Astrocyte (in vitro differentiated cells and primary cell): Measurements from ENCODE around the gene CDC37. TPM values are rescaled to one million over a fixed set of nuclear protein-coding genes. Genes with fewer than 3 reads are reported as not detected.

Experiments
- DNase-seq: peaks from one replicate; pipeline ENCODE4 v3.0.0-alpha.2; 2010; ENCODE audit warnings: low read depth
- FAIRE-seq: peaks from 2 replicates; lab custom pipeline; 2011; peaks lifted over from hg19 to GRCh38; lab: Jason Lieb, UNC
- H2AFZ ChIP-seq: 2 replicates; pipeline ENCODE4 v1.6.0; 2012; ENCODE audit warnings: low read depth, low read length, inconsistent platforms
- H3K27ac ChIP-seq: 2 replicates; pipeline ENCODE4 v1.5.1; 2011; ENCODE audit warnings: low read depth, low read length, inconsistent platforms
- H3K27me3 ChIP-seq: 2 replicates; pipeline ENCODE4 v1.6.0; 2011; ENCODE audit warnings: low read length, inconsistent platforms; ENCODE audit not compliant: insufficient read depth
- H3K36me3 ChIP-seq: 2 replicates; pipeline ENCODE4 v1.5.1; 2011; ENCODE audit warnings: low read length, inconsistent platforms; ENCODE audit not compliant: insufficient read depth
- H3K4me1 ChIP-seq: 2 replicates; pipeline ENCODE4 v1.5.1; 2011; ENCODE audit warnings: low read length, inconsistent platforms; ENCODE audit not compliant: insufficient read depth
- H3K4me2 ChIP-seq: 2 replicates; pipeline ENCODE4 v1.6.0; 2012; ENCODE audit warnings: low read length, inconsistent platforms
- H3K4me3 ChIP-seq: 2 replicates; pipeline ENCODE4 v1.5.1; 2011; ENCODE audit warnings: low read depth, mild to moderate bottlenecking, low read length, inconsistent platforms; ENCODE audit not compliant: insufficient read depth
- H3K79me2 ChIP-seq: 2 replicates; pipeline ENCODE4 v1.6.0; 2012; ENCODE audit warnings: mild to moderate bottlenecking, low read length, inconsistent platforms; ENCODE audit not compliant: insufficient read depth
- H3K9ac ChIP-seq: 2 replicates; pipeline ENCODE4 v1.6.0; 2012; ENCODE audit warnings: mild to moderate bottlenecking, low read length, inconsistent platforms
- H3K9me3 ChIP-seq: 2 replicates; pipeline ENCODE4 v1.5.1; 2012; ENCODE audit warnings: low read depth, mild to moderate bottlenecking, low read length, inconsistent platforms; ENCODE audit not compliant: insufficient read depth
- H4K20me1 ChIP-seq: 2 replicates; pipeline ENCODE4 v1.6.0; 2012; ENCODE audit warnings: low read length, inconsistent platforms; ENCODE audit not compliant: insufficient read depth
- H3K27ac Mint-ChIP-seq: one replicate; pipeline ENCODE4 v1.8.0; 2021; ENCODE audit warnings: mild to moderate bottlenecking, mixed read lengths; ENCODE audit not compliant: unreplicated experiment
- H3K27me3 Mint-ChIP-seq: one replicate; pipeline ENCODE4 v1.8.0; 2021; ENCODE audit warnings: low read depth, mixed read lengths; ENCODE audit not compliant: unreplicated experiment
- H3K36me3 Mint-ChIP-seq: one replicate; pipeline ENCODE4 v1.8.0; 2021; ENCODE audit warnings: low read depth, mixed read lengths; ENCODE audit not compliant: unreplicated experiment
- H3K4me1 Mint-ChIP-seq: one replicate; pipeline ENCODE4 v1.8.0; 2021; ENCODE audit warnings: low read depth, mixed read lengths; ENCODE audit not compliant: unreplicated experiment
- H3K4me3 Mint-ChIP-seq: one replicate; pipeline ENCODE4 v1.8.0; 2021; ENCODE audit warnings: mild to moderate bottlenecking, moderate library complexity, mixed read lengths; ENCODE audit not compliant: unreplicated experiment
- H3K9me3 Mint-ChIP-seq: one replicate; pipeline ENCODE4 v1.8.0; 2021; ENCODE audit warnings: mild to moderate bottlenecking, mixed read lengths; ENCODE audit not compliant: unreplicated experiment
- CTCF ChIP-seq: IDR thresholded peaks from 2 replicates; pipeline ENCODE4 v1.5.1; 2011; ENCODE audit warnings: low read depth, mild to moderate bottlenecking, inconsistent platforms, low read length, moderate library complexity; ENCODE audit not compliant: insufficient read depth
- EZH2 ChIP-seq: IDR thresholded peaks from 2 replicates; pipeline ENCODE4 v1.6.1; 2012; ENCODE audit warnings: mild to moderate bottlenecking, low read length, inconsistent platforms; ENCODE audit not compliant: insufficient read depth
- total RNA-seq: library from RNA; stranded (reverse); gene quantifications from 2 replicates; pipeline ENCODE4 v1.2.1, GENCODE V29; 2021

The CDC37 gene
- total RNA-seq, 1 donor from 2014 or later, result 240 TPM

- peak overlapping the region; percentile 17 for H3K4me3 ChIP-seq
- DNase-seq, result no peak
- H3K27ac ChIP-seq, result no peak overlapping the region
- no peaks in the 10 kb centered on the region for H3K79me2 ChIP-seq
- Mint-ChIP-seq H3K9me3 (peaks cover 2% of the 10 kb centered on the region), H3K27me3 (peaks cover 46% of the 10 kb centered on the region), H3K36me3 (no peaks in the 10 kb centered on the region), H3K4me3 (peak overlapping the region; percentile 79), H3K4me1 (peaks cover 16% of the 10 kb centered on the region), H3K27ac (peak overlapping the region; percentile 80)
- no peaks in the 10 kb centered on the region for H3K36me3 ChIP-seq
- H2AFZ ChIP-seq, result no peak overlapping the region
- H3K9me3 ChIP-seq, result no peaks in the 10 kb centered on the region
- peak overlapping the region; percentile 90 for H3K4me2 ChIP-seq
- H3K4me1 ChIP-seq, result peaks cover 44% of the 10 kb centered on the region
- no peak for FAIRE-seq
- H4K20me1 ChIP-seq, result peaks cover 31% of the 10 kb centered on the region
- peaks cover 32% of the 10 kb centered on the region for H3K27me3 ChIP-seq
- TF ChIP-seq CTCF (no peak), EZH2 (no peak)
- no peak overlapping the region for H3K9ac ChIP-seq
These were observed 18.1 kb upstream of the CDC37 start for GRCh38 chr19:10421240-10422045.

- Mint-ChIP-seq H3K27me3 (peaks cover 46% of the 10 kb centered on the region), H3K27ac (peak within 1 kb of the TSS; percentile 75), H3K36me3 (no peaks in the 10 kb centered on the region), H3K4me3 (peak within 1 kb of the TSS; percentile 88), H3K4me1 (peaks cover 18% of the 10 kb centered on the region), H3K9me3 (peaks cover 2% of the 10 kb centered on the region)
- Histone ChIP-seq H3K79me2 (no peaks in the 10 kb centered on the region), H3K36me3 (no peaks in the 10 kb centered on the region), H4K20me1 (peaks cover 31% of the 10 kb centered on the region), H3K27ac (no peak within 1 kb of the TSS), H3K9me3 (no peaks in the 10 kb centered on the region), H3K4me3 (peak within 1 kb of the TSS; percentile 55), H3K4me1 (peaks cover 50% of the 10 kb centered on the region), H3K9ac (peak within 1 kb of the TSS; percentile 42), H3K27me3 (peaks cover 32% of the 10 kb centered on the region), H2AFZ (peak within 1 kb of the TSS; percentile 59), H3K4me2 (peak within 1 kb of the TSS; percentile 90)
- TF ChIP-seq EZH2 (peak; percentile 16), CTCF (no peak)
- DNase-seq, result no peak
- FAIRE-seq, result no peak
These were observed 17.3 kb upstream of the CDC37 start, which contains the start of gene PDE4A for GRCh38 chr19:10420444-10421239. PDE4A (plus strand) TSS chr19:10420538; CDS start chr19:10420765, 227 bp downstream.
